Measurements from ENCODE around the gene MAP3K8. TPM values are rescaled to one million over a fixed set of nuclear protein-coding genes. Genes with fewer than 3 reads are reported as not detected.

MAP3K8 gene
- total and polyA plus RNA-seq, 9 of the 15 experiments (the other 6 are each of a cell fraction or from before 2014, with no cell fraction given) = 6.9 to 23.6 (median 13.6) TPM

GRCh38 chr10:30437031-30437841 lies 3.3 kb downstream of the MAP3K8 start (continued):
- TF ChIP-seq HMGXB4 (CRISPR knock-in tag; IDR thresholded peaks at IDR 0.05) (no peak), CXXC5 (CRISPR knock-in tag; IDR thresholded peaks at IDR 0.05) (peak; percentile 81), CBX5 (IDR thresholded peaks at IDR 0.05; ENCODE audit: borderline replicate concordance, low read depth) (peak; percentile 18; the same call in 1 of the 2 replicates), ZNF740 (CRISPR knock-in tag; IDR thresholded peaks at IDR 0.05) (peak; percentile 72; the same call in 1 of the 2 replicates), ZNF740 (tag; IDR thresholded peaks at IDR 0.05) (no peak), STAT5A (IDR thresholded peaks at IDR 0.05; ENCODE audit: borderline replicate concordance, low read length) (peak; percentile 89), ELF1 (tag; IDR thresholded peaks at IDR 0.05) (no peak), PTBP1 (IDR thresholded peaks at IDR 0.05; ENCODE audit: low read depth, low read length) (0 out of 2 replicates have a peak, but pooled peaks have one; percentile 63), WHSC1 (IDR thresholded peaks at IDR 0.05; ENCODE audit: low read length) (no peak)
- TF ChIP-seq, protein P1, sequence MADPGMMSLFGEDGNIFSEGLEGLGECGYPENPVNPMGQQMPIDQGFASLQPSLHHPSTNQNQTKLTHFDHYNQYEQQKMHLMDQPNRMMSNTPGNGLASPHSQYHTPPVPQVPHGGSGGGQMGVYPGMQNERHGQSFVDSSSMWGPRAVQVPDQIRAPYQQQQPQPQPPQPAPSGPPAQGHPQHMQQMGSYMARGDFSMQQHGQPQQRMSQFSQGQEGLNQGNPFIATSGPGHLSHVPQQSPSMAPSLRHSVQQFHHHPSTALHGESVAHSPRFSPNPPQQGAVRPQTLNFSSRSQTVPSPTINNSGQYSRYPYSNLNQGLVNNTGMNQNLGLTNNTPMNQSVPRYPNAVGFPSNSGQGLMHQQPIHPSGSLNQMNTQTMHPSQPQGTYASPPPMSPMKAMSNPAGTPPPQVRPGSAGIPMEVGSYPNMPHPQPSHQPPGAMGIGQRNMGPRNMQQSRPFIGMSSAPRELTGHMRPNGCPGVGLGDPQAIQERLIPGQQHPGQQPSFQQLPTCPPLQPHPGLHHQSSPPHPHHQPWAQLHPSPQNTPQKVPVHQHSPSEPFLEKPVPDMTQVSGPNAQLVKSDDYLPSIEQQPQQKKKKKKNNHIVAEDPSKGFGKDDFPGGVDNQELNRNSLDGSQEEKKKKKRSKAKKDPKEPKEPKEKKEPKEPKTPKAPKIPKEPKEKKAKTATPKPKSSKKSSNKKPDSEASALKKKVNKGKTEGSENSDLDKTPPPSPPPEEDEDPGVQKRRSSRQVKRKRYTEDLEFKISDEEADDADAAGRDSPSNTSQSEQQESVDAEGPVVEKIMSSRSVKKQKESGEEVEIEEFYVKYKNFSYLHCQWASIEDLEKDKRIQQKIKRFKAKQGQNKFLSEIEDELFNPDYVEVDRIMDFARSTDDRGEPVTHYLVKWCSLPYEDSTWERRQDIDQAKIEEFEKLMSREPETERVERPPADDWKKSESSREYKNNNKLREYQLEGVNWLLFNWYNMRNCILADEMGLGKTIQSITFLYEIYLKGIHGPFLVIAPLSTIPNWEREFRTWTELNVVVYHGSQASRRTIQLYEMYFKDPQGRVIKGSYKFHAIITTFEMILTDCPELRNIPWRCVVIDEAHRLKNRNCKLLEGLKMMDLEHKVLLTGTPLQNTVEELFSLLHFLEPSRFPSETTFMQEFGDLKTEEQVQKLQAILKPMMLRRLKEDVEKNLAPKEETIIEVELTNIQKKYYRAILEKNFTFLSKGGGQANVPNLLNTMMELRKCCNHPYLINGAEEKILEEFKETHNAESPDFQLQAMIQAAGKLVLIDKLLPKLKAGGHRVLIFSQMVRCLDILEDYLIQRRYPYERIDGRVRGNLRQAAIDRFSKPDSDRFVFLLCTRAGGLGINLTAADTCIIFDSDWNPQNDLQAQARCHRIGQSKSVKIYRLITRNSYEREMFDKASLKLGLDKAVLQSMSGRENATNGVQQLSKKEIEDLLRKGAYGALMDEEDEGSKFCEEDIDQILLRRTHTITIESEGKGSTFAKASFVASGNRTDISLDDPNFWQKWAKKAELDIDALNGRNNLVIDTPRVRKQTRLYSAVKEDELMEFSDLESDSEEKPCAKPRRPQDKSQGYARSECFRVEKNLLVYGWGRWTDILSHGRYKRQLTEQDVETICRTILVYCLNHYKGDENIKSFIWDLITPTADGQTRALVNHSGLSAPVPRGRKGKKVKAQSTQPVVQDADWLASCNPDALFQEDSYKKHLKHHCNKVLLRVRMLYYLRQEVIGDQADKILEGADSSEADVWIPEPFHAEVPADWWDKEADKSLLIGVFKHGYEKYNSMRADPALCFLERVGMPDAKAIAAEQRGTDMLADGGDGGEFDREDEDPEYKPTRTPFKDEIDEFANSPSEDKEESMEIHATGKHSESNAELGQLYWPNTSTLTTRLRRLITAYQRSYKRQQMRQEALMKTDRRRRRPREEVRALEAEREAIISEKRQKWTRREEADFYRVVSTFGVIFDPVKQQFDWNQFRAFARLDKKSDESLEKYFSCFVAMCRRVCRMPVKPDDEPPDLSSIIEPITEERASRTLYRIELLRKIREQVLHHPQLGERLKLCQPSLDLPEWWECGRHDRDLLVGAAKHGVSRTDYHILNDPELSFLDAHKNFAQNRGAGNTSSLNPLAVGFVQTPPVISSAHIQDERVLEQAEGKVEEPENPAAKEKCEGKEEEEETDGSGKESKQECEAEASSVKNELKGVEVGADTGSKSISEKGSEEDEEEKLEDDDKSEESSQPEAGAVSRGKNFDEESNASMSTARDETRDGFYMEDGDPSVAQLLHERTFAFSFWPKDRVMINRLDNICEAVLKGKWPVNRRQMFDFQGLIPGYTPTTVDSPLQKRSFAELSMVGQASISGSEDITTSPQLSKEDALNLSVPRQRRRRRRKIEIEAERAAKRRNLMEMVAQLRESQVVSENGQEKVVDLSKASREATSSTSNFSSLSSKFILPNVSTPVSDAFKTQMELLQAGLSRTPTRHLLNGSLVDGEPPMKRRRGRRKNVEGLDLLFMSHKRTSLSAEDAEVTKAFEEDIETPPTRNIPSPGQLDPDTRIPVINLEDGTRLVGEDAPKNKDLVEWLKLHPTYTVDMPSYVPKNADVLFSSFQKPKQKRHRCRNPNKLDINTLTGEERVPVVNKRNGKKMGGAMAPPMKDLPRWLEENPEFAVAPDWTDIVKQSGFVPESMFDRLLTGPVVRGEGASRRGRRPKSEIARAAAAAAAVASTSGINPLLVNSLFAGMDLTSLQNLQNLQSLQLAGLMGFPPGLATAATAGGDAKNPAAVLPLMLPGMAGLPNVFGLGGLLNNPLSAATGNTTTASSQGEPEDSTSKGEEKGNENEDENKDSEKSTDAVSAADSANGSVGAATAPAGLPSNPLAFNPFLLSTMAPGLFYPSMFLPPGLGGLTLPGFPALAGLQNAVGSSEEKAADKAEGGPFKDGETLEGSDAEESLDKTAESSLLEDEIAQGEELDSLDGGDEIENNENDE (IDR thresholded peaks at IDR 0.05; ENCODE audit: low read depth, low read length) = no peak
- TF ChIP-seq, protein P2, sequence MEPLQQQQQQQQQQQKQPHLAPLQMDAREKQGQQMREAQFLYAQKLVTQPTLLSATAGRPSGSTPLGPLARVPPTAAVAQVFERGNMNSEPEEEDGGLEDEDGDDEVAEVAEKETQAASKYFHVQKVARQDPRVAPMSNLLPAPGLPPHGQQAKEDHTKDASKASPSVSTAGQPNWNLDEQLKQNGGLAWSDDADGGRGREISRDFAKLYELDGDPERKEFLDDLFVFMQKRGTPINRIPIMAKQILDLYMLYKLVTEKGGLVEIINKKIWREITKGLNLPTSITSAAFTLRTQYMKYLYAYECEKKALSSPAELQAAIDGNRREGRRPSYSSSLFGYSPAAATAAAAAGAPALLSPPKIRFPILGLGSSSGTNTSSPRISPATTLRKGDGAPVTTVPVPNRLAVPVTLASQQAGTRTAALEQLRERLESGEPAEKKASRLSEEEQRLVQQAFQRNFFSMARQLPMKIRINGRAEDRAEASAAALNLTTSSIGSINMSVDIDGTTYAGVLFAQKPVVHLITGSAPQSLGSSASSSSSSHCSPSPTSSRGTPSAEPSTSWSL (CRISPR knock-in tag; IDR thresholded peaks at IDR 0.05; ENCODE audit: borderline replicate concordance) = no peak
